HL-60 (cell line): ENCODE results near the gene CDYL.

ENCODE experiments used
- DNase-seq, 2 experiments: peaks; one replicate each; pipeline ENCODE4 v3.0.0-alpha.2; 2010 to 2020; ENCODE audit warnings: low read depth in 1 of 2, low spot score in 1 of 2
- H3K27ac ChIP-seq: fragments of 250-450 bp; sonication (Bioruptor Pico); replicated peaks from 2 replicates; pipeline ENCODE4 v1.5.1; 2020; ENCODE audit warnings: mild to moderate bottlenecking, moderate library complexity
- H3K27me3 ChIP-seq: fragments of 250-450 bp; sonication (Bioruptor Pico); 2 replicates; pipeline ENCODE4 v1.5.1; 2021; ENCODE audit warnings: mild to moderate bottlenecking, moderate library complexity; ENCODE audit not compliant: insufficient read depth, poor library complexity, severe bottlenecking
- H3K4me3 ChIP-seq: replicated peaks from 2 replicates; pipeline ENCODE4 v1.5.1; 2011; ENCODE audit warnings: mild to moderate bottlenecking, control low read depth, low read length; ENCODE audit not compliant: insufficient read depth
- GABPA ChIP-seq: IDR thresholded peaks from 2 replicates; pipeline ENCODE4 v1.6.1; 2012; ENCODE audit warnings: low read depth
- POLR2AphosphoS5 ChIP-seq: IDR thresholded peaks from 2 replicates; pipeline ENCODE4 v1.6.1; 2012; ENCODE audit warnings: low read depth
- REST ChIP-seq: IDR thresholded peaks from 2 replicates; pipeline ENCODE4 v1.6.1; 2012; ENCODE audit warnings: low read depth; ENCODE audit not compliant: insufficient replicate concordance
- SPI1 ChIP-seq: IDR thresholded peaks from 2 replicates; pipeline ENCODE4 v1.6.1; 2012; ENCODE audit warnings: low read depth, mild to moderate bottlenecking, borderline replicate concordance
- TF ChIP-seq, protein P1 (sequence below): IDR thresholded peaks from one replicate; pipeline ENCODE4 v1.5.1; 2011; ENCODE audit warnings: low read length, control low read depth, inconsistent platforms; ENCODE audit not compliant: insufficient read depth

Gene CDYL

GRCh38 chr6:4958624-4959023 lies 182.4 kb downstream of the CDYL start:
- no peak overlapping the region for H3K4me3 ChIP-seq
- no peaks in the 10 kb centered on the region for H3K27me3 ChIP-seq
- no peak for DNase-seq
- TF ChIP-seq, protein P1, sequence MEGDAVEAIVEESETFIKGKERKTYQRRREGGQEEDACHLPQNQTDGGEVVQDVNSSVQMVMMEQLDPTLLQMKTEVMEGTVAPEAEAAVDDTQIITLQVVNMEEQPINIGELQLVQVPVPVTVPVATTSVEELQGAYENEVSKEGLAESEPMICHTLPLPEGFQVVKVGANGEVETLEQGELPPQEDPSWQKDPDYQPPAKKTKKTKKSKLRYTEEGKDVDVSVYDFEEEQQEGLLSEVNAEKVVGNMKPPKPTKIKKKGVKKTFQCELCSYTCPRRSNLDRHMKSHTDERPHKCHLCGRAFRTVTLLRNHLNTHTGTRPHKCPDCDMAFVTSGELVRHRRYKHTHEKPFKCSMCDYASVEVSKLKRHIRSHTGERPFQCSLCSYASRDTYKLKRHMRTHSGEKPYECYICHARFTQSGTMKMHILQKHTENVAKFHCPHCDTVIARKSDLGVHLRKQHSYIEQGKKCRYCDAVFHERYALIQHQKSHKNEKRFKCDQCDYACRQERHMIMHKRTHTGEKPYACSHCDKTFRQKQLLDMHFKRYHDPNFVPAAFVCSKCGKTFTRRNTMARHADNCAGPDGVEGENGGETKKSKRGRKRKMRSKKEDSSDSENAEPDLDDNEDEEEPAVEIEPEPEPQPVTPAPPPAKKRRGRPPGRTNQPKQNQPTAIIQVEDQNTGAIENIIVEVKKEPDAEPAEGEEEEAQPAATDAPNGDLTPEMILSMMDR = no peak
- no peak for TF ChIP-seq SPI1
- H3K27ac ChIP-seq = no peak overlapping the region

DNA sequence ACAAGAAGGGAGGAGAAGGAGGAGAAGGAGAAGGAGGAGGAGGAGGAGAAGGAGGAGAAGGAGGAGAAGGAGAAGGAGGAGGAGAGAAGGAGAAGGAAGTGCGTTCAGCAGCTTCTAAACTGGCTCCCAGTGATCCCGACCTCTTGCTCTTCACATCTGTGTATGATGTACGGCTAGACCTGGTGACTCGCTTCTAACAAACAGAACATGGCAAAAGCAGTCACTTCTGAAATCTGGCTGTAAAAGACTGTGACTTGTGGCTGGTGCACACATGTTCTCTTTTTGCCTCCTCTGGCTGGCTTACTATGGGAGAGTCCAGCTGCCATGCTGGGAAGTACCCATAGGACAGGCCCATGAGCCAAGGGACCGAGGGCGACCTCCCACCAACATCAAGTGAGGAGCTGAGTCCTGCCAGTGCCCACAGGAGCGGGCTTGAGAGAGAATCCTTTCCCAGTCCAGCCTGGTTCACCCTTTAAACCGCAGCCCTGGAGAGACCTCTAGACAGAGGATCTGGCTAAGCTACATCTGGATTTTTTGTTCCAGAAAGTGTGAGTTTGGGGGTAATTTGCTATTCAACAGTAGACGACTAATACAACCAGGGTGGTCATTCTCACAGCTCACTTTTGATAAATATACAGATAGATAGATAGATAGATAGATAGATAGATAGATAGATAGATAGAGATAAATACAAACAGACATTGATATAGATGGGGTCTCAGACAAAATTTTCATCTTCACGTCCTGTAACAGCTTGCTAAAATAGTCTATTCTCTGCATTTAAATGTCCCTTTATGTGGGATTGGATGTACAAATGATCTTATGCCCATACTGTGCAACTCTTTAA lies 185.3 kb downstream of the CDYL start:
- Histone ChIP-seq H3K27me3 (no peaks in the 10 kb centered on the region), H3K4me3 (no peak overlapping the region), H3K27ac (no peak overlapping the region)
- TF ChIP-seq POLR2AphosphoS5 = no peak
- no peak for TF ChIP-seq GABPA
- TF ChIP-seq SPI1 = no peak
- TF ChIP-seq, protein P1 = no peak
- TF ChIP-seq REST = no peak
- DNase-seq = no peak

DNA sequence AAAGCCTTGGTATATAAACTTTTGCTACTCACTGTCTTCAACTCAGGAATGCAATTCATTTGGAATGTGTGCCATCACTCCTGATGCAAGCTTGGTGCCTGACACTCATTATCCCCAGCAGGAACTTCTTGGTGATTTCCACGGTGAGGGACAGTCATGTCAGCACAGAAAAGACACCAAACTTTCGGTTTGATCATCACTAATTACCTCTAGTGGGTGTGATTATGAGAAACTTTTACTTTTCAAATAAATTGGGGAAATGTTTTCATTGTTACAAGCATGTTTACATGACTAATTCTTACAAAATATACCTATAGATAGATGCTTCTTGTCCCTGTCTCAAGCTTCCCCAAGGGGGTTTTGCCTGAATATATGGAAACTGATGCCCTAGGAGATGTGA lies 186.7 kb downstream of the CDYL start:
- Histone ChIP-seq H3K27ac (no peak overlapping the region), H3K27me3 (no peaks in the 10 kb centered on the region), H3K4me3 (no peak overlapping the region)
- TF ChIP-seq GABPA (no peak), SPI1 (no peak), REST (no peak), POLR2AphosphoS5 (no peak)
- TF ChIP-seq, protein P1 = no peak
- no peak for DNase-seq
